H1 (cell line): Measurements from ENCODE around the gene STIMATE. TPM values are rescaled to one million over a fixed set of nuclear protein-coding genes. Genes with fewer than 3 reads are reported as not detected.
A peak's percentile ranks its signal among the peaks of the same experiment; 100 is the strongest.

Experiments used
- CTCF ChIA-PET: fragments of 300-600 bp; sonication (Branson Sonifier 250); formaldehyde crosslinking; loops from one replicate; lab custom pipeline; 2021; ENCODE audit not compliant: partially characterized antibody; lab: Charles Lee
- POLR2A ChIA-PET: fragments of 300-600 bp; sonication (Branson Sonifier 250); formaldehyde crosslinking; loops from one replicate; lab custom pipeline; 2021; ENCODE audit warnings: inconsistent platforms; ENCODE audit not compliant: partially characterized antibody; lab: Charles Lee
- DNase-seq, 2 experiments: peaks; one replicate each; pipeline versions ENCODE4 v3.0.0 to v3.0.0-alpha.2; 2010 to 2022; ENCODE audit warnings: low spot score in 2 of 2, low read depth in 1 of 2, mixed read lengths in 1 of 2
- FAIRE-seq: peaks from 2 replicates; lab custom pipeline; 2011; peaks lifted over from hg19 to GRCh38; lab: Jason Lieb, UNC
- H2AFZ ChIP-seq: 2 replicates; pipeline ENCODE4 v1.8.1; 2012; ENCODE audit warnings: low read length, inconsistent platforms
- H2AK5ac ChIP-seq: 2 replicates; pipeline ENCODE4 v1.6.1; 2013; ENCODE audit warnings: low read depth, low read length
- H2BK120ac ChIP-seq: replicated peaks from 2 replicates; pipeline ENCODE3; 2013; ENCODE audit warnings: low read depth, low read length, inconsistent platforms
- H2BK12ac ChIP-seq: 2 replicates; pipeline ENCODE4 v1.6.1; 2013; ENCODE audit warnings: low read depth, low read length
- H2BK15ac ChIP-seq: 2 replicates; pipeline ENCODE4 v1.6.1; 2013; ENCODE audit warnings: low read length
- H2BK20ac ChIP-seq: 2 replicates; pipeline ENCODE4 v1.6.1; 2013; ENCODE audit warnings: low read length
- H2BK5ac ChIP-seq: 2 replicates; pipeline ENCODE4 v1.6.1; 2013; ENCODE audit warnings: low read depth, low read length
- H3K14ac ChIP-seq: 2 replicates; pipeline ENCODE4 v1.6.1; 2013; ENCODE audit warnings: inconsistent platforms; ENCODE audit not compliant: insufficient read length
- H3K18ac ChIP-seq: 2 replicates; pipeline ENCODE4 v1.6.1; 2013; ENCODE audit warnings: low read length; ENCODE audit errors: extremely low read depth
- H3K23ac ChIP-seq: 2 replicates; pipeline ENCODE4 v1.6.1; 2013; ENCODE audit warnings: inconsistent platforms; ENCODE audit not compliant: insufficient read length
- H3K23me2 ChIP-seq: 2 replicates; pipeline ENCODE4 v1.6.1; 2013; ENCODE audit warnings: low read depth, low read length
- H3K27ac ChIP-seq: 2 replicates; pipeline ENCODE4 v1.6.1; 2011; ENCODE audit warnings: low read depth, low read length, inconsistent platforms
- H3K27me3 ChIP-seq, 4 experiments: replicated peaks in 1 of 4; 1 replicate in 1 of 4; 2 replicates in 3 of 4; pipeline versions ENCODE4 v1.6.1 to v1.8.1; 2011 to 2013; ENCODE audit warnings: low read length in 3 of 4, mild to moderate bottlenecking in 3 of 4, inconsistent platforms in 2 of 4, mixed read lengths in 2 of 4, moderate library complexity in 1 of 4; ENCODE audit not compliant: control insufficient read depth in 3 of 4, insufficient read depth in 3 of 4; ENCODE audit errors: extremely low read depth in 1 of 4
- H3K36me3 ChIP-seq, 4 experiments: 2 replicates each; pipeline versions ENCODE4 v1.6.1 to v1.8.1; 2011 to 2013; ENCODE audit warnings: mild to moderate bottlenecking in 4 of 4, low read length in 3 of 4, moderate library complexity in 2 of 4, control low read depth in 1 of 4, inconsistent platforms in 1 of 4; ENCODE audit not compliant: insufficient read depth in 4 of 4, control insufficient read depth in 2 of 4
- H3K4ac ChIP-seq: replicated peaks from 2 replicates; pipeline ENCODE3; 2013; ENCODE audit warnings: low read length, low read depth, mixed read lengths, inconsistent platforms; ENCODE audit not compliant: insufficient read length
- H3K4me1 ChIP-seq, 4 experiments: replicated peaks in 1 of 4; 1 replicate in 1 of 4; 2 replicates in 3 of 4; pipeline versions ENCODE4 v1.6.1 to v1.8.1; 2011 to 2013; ENCODE audit warnings: low read length in 3 of 4, inconsistent platforms in 2 of 4, mixed read lengths in 1 of 4; ENCODE audit not compliant: insufficient read depth in 4 of 4, control insufficient read depth in 3 of 4
- H3K4me2 ChIP-seq, 2 experiments: 2 replicates each; pipeline versions ENCODE4 v1.6.1 to v1.8.1; 2011 to 2013; ENCODE audit warnings: low read depth in 2 of 2, low read length in 2 of 2, control low read depth in 1 of 2, inconsistent platforms in 1 of 2, mild to moderate bottlenecking in 1 of 2; ENCODE audit not compliant: insufficient read depth in 1 of 2
- H3K4me3 ChIP-seq, 4 experiments: fragments of 200-600, 300-600 bp in 1 of 4; sonication (generic), shearing (Covaris generic), sonication (Bioruptor Twin) in 1 of 4; 2 replicates each; pipeline versions ENCODE4 v1.5.1 to v1.8.1; 2011 to 2016; ENCODE audit warnings: low read length in 4 of 4, low read depth in 3 of 4, control low read depth in 2 of 4, inconsistent platforms in 2 of 4, mild to moderate bottlenecking in 2 of 4, mixed read lengths in 1 of 4, moderate library complexity in 1 of 4; ENCODE audit not compliant: insufficient read depth in 2 of 4; ENCODE audit errors: extremely low read depth in 1 of 4
- H3K56ac ChIP-seq: replicated peaks from 2 replicates; pipeline ENCODE3; 2013; ENCODE audit warnings: low read depth, mild to moderate bottlenecking, mixed read lengths, low read length, inconsistent platforms; ENCODE audit not compliant: insufficient read length
- H3K79me1 ChIP-seq: 2 replicates; pipeline ENCODE4 v1.6.1; 2013; ENCODE audit warnings: low read depth, low read length, control low read depth
- H3K79me2 ChIP-seq, 2 experiments: 2 replicates each; pipeline versions ENCODE4 v1.6.1 to v1.8.1; 2012 to 2013; ENCODE audit warnings: low read length in 2 of 2, mild to moderate bottlenecking in 2 of 2, inconsistent platforms in 1 of 2; ENCODE audit not compliant: insufficient read depth in 2 of 2, control insufficient read depth in 1 of 2
- H3K9ac ChIP-seq, 4 experiments: replicated peaks in 1 of 4; 1 replicate in 1 of 4; 2 replicates in 3 of 4; pipeline versions ENCODE4 v1.6.1 to v1.8.1; 2011 to 2013; ENCODE audit warnings: low read depth in 3 of 4, low read length in 3 of 4, control low read depth in 2 of 4, mild to moderate bottlenecking in 2 of 4, moderate library complexity in 2 of 4, inconsistent platforms in 1 of 4; ENCODE audit errors: extremely low read depth in 1 of 4
- H3K9me3 ChIP-seq, 2 experiments: 2 replicates each; pipeline versions ENCODE4 v1.6.1 to v1.8.1; 2012 to 2013; ENCODE audit warnings: mild to moderate bottlenecking in 2 of 2, moderate library complexity in 2 of 2, control low read depth in 1 of 2, inconsistent platforms in 1 of 2, low read depth in 1 of 2, low read length in 1 of 2, mixed read lengths in 1 of 2; ENCODE audit not compliant: insufficient read depth in 2 of 2
- H4K20me1 ChIP-seq, 2 experiments: replicated peaks in 1 of 2; 2 replicates each; pipeline versions ENCODE3 to v1.8.1; 2011 to 2013; ENCODE audit warnings: inconsistent platforms in 2 of 2, low read length in 2 of 2, mild to moderate bottlenecking in 1 of 2; ENCODE audit not compliant: insufficient read depth in 2 of 2, control insufficient read depth in 1 of 2
- H4K5ac ChIP-seq: 2 replicates; pipeline ENCODE4 v1.6.1; 2013; ENCODE audit warnings: low read length, low read depth, mixed read lengths, inconsistent platforms; ENCODE audit not compliant: insufficient read length
- H4K8ac ChIP-seq: 2 replicates; pipeline ENCODE4 v1.8.0; 2013; ENCODE audit warnings: mild to moderate bottlenecking, moderate library complexity, low read length, inconsistent platforms; ENCODE audit not compliant: insufficient read depth; ENCODE audit errors: extremely low read depth
- H4K91ac ChIP-seq: replicated peaks from 2 replicates; pipeline ENCODE3; 2013; ENCODE audit warnings: low read length, mixed read lengths, inconsistent platforms; ENCODE audit not compliant: insufficient read length
- CTBP2 ChIP-seq: IDR thresholded peaks from 2 replicates; pipeline ENCODE4 v1.7.0; 2011; ENCODE audit warnings: borderline replicate concordance, mild to moderate bottlenecking, moderate library complexity, mixed read lengths, low read length; ENCODE audit not compliant: insufficient read depth, insufficient read length
- JUND ChIP-seq: IDR thresholded peaks from 2 replicates; pipeline ENCODE4 v1.6.1; 2011; ENCODE audit warnings: mild to moderate bottlenecking, improper control_type of control experiment, low read length
- KDM1A ChIP-seq: fragments of 200-600, 300-600 bp; sonication (generic); IDR thresholded peaks from 2 replicates; pipeline ENCODE4 v1.7.1; 2016; ENCODE audit warnings: mild to moderate bottlenecking, low read length, borderline replicate concordance
- POLR2A ChIP-seq, 2 experiments: IDR thresholded peaks; 1 replicate in 1 of 2; 2 replicates in 1 of 2; pipeline ENCODE4 v1.6.1; 2011; ENCODE audit warnings: low read depth in 2 of 2, low read length in 2 of 2, mild to moderate bottlenecking in 2 of 2; ENCODE audit errors: control extremely low read depth in 1 of 2
- SIX5 ChIP-seq: IDR thresholded peaks from 2 replicates; pipeline ENCODE4 v1.6.1; 2011; ENCODE audit warnings: mild to moderate bottlenecking, low read depth, low read length
- TBP ChIP-seq: IDR thresholded peaks from 2 replicates; pipeline ENCODE4 v1.6.1; 2011; ENCODE audit warnings: low read depth, low read length, improper control_type of control experiment
- WGBS, 2 experiments: shearing (Covaris generic) in 1 of 2; methylation state at CpG; one replicate each; pipeline versions ENCODE4 v1.1.6 to v1.1.7; 2013 to 2015; ENCODE audit warnings: low lambda C conversion rate in 2 of 2, mixed read lengths in 2 of 2, inconsistent platforms in 1 of 2, low coverage in 1 of 2, missing lambda C conversion rate in 1 of 2; ENCODE audit not compliant: insufficient replicate concordance in 2 of 2, insufficient coverage in 1 of 2, insufficient read length in 1 of 2; ENCODE audit errors: extremely low coverage in 1 of 2, missing lambda C conversion rate in 1 of 2; 5-methylcytosine and 5-hydroxymethylcytosine counted together
- polyA plus RNA-seq, 7 experiments: library from polyadenylated mRNA; depleted of rRNA in 3 of 7; stranded (reverse) in 5 of 7; unstranded in 2 of 7; fragments of >200 nt in 5 of 7; fragments of 200-250 nt in 2 of 7; gene quantifications; 1 replicate in 5 of 7; 2 replicates in 1 of 7; 4 replicates in 1 of 7; pipeline versions ENCODE4 v1.2.1 to v1.2.3, GENCODE V29; 2011 to 2013; ENCODE audit warnings: missing spikeins in 2 of 7, mixed read lengths in 2 of 7
- total RNA-seq: library from RNA; stranded (reverse); fragmentation: NEBNext Ultra II Directional; extraction: Animal tissue kit (Norgen Biotek cat#: 25700); gene quantifications from 2 replicates; pipeline ENCODE4 v1.2.1, GENCODE V29; 2021

STIMATE gene
- total and polyA plus RNA-seq, 2 of the 8 experiments (the other 6 are each of a cell fraction or from before 2014, with no cell fraction given), result 17.5 to 22.1 TPM

DNA sequence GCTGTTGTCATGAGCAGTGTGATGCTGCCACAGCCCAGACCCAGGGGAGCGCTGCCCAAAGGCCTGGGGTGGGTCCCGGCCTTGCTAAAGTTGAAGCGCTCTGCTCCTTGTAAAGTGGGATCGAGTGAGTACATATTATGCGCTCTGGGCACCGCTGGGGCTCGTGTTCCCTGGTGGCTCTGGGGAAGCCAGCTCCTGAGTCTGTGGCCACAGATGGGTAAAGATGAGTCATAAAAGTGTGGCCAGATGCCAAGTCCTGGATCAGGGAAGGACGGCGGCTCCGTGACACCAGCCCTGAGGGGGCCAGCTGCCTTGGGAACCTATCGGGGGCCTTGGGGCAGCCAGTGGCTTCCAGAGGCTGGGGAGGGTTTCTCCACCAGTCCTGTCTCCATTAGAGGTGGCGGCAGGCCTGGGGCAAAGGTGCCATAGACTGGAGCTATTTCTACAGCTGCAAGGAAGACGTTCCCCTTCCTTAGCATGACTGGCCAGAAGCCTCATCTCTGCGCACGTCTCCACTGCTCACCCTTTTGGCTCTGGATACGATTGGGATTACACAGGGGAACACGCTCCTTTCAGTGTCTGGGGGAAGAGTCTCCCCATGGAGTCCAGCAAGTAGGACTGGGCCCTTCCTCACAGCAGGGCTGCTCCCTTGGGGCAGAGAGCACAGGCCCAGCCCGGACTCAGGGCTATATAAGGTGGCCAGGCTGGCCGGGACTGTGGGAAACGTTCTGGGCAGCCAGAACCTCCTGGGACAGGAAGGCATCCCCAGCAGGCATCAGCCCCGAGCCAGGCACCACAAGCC is 65.6 kb downstream of the STIMATE start:
- no peak overlapping the region for H3K9ac ChIP-seq
- POLR2A ChIA-PET, result interaction anchor here (0.6 to 1.2 kb wide), 2 partner anchors 52 to 305 kb away, joined by 3 read pairs; no protein-coding TSS in a partner anchor

More for the DNA sequence above, 65.6 kb downstream of the STIMATE start:
- Histone ChIP-seq H3K79me1 (no peaks in the 10 kb centered on the region), H4K8ac (peak overlapping the region; percentile 39; the same call in 1 of the 2 replicates), H2BK20ac (no peak overlapping the region), H4K91ac (no peak overlapping the region), H2AK5ac (no peak overlapping the region), H3K18ac (no peak overlapping the region), H3K27ac (no peak overlapping the region; the same call in 1 of the 2 replicates), H2AFZ (no peak overlapping the region), H4K20me1 (peaks cover 0 to 2% of the 10 kb centered on the region in 2 experiments), H3K4ac (no peak overlapping the region), H2BK15ac (no peak overlapping the region), H3K9me3 (no peaks in the 10 kb centered on the region), H2BK5ac (no peak overlapping the region), H2BK120ac (no peak overlapping the region), H3K23ac (no peak overlapping the region), H3K23me2 (no peaks in the 10 kb centered on the region), H3K4me3 (no peak overlapping the region), H3K27me3 (no peaks in the 10 kb centered on the region), H3K79me2 (no peaks in the 10 kb centered on the region), H2BK12ac (no peak overlapping the region), H3K36me3 (no peaks in the 10 kb centered on the region; a peak in 1 of 8 replicates), H3K4me2 (no peak overlapping the region), H3K4me1 (peaks cover 0 to 12% (median 2%) of the 10 kb centered on the region in 4 experiments; a peak in 3 of 7 replicates), H3K14ac (no peak overlapping the region), H3K56ac (no peak overlapping the region), H4K5ac (no peak overlapping the region)
- 90% methylated on average over 17 of the region's 21 CpGs; no CpG with 5 or more reads in 1 of the 2 experiments for WGBS, 2 experiments
- FAIRE-seq (no peak), DNase-seq (no peak)
- CTCF ChIA-PET, result interaction anchor here (0.8 to 4.7 kb wide), 5 partner anchors 11 to 69 kb away, joined by 3 to 24 read pairs (median 3); no protein-coding TSS in a partner anchor
- TF ChIP-seq SIX5 (no peak), POLR2A (IDR thresholded peaks at IDR 0.05; ENCODE audit: control extremely low read depth in 1 of 2, low read depth in 2 of 2, low read length in 2 of 2) (no peak), CTBP2 (no peak), JUND (no peak), KDM1A (no peak), TBP (no peak)
